ENCODE results near the gene IRAK1BP1. TPM values are rescaled to one million over a fixed set of nuclear protein-coding genes. Genes with fewer than 3 reads are reported as not detected.

IRAK1BP1 gene
- total RNA-seq, 1 donor from 2014 or later: 3.4 TPM

DNA sequence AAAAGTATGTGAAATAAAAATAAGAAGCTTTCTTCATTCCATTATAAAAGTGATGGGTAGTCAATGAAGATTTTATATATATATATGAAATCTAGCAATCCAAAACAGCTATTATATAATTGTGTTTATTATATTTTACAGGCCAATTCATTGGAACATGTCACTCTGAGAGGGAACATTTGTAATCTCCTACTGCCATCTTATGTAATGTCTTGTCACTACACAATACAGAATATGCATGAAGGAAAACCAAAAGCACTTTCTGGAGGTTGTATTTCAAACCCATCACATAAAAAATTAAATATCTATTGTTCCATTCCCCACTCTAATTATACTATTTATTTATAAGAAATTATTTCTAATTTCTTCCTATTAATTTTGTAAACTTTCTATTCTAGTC is 31.5 kb upstream of the IRAK1BP1 start:
- Histone ChIP-seq H3K27ac (ENCODE audit: low read depth, low read length) (no peak overlapping the region), H4K20me1 (ENCODE audit: insufficient read depth, low read length) (no peaks in the 10 kb centered on the region), H2AFZ (ENCODE audit: low read depth, low read length) (no peak overlapping the region), H3K36me3 (ENCODE audit: insufficient read depth, low read length) (no peaks in the 10 kb centered on the region), H3K79me2 (ENCODE audit: insufficient read depth, low read length) (no peaks in the 10 kb centered on the region), H3K4me1 (ENCODE audit: insufficient read depth, low read length) (no peaks in the 10 kb centered on the region), H3K4me2 (ENCODE audit: low read length) (no peak overlapping the region), H3K9ac (ENCODE audit: low read length) (no peak overlapping the region), H3K4me3 (ENCODE audit: insufficient read depth, low read depth, low read length) (no peak overlapping the region), H3K9me3 (ENCODE audit: insufficient read depth, low read depth, low read length) (no peaks in the 10 kb centered on the region), H3K27me3 (ENCODE audit: insufficient read depth, low read length) (no peaks in the 10 kb centered on the region)
- no peak for DNase-seq (ENCODE audit: low read depth)
- FAIRE-seq: no peak
- H3K27me3 Mint-ChIP-seq (ENCODE audit: low read depth, unreplicated experiment): no peaks in the 10 kb centered on the region
- H3K4me3 Mint-ChIP-seq (ENCODE audit: unreplicated experiment): no peak overlapping the region
- TF ChIP-seq, protein P1, sequence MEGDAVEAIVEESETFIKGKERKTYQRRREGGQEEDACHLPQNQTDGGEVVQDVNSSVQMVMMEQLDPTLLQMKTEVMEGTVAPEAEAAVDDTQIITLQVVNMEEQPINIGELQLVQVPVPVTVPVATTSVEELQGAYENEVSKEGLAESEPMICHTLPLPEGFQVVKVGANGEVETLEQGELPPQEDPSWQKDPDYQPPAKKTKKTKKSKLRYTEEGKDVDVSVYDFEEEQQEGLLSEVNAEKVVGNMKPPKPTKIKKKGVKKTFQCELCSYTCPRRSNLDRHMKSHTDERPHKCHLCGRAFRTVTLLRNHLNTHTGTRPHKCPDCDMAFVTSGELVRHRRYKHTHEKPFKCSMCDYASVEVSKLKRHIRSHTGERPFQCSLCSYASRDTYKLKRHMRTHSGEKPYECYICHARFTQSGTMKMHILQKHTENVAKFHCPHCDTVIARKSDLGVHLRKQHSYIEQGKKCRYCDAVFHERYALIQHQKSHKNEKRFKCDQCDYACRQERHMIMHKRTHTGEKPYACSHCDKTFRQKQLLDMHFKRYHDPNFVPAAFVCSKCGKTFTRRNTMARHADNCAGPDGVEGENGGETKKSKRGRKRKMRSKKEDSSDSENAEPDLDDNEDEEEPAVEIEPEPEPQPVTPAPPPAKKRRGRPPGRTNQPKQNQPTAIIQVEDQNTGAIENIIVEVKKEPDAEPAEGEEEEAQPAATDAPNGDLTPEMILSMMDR (IDR thresholded peaks at IDR 0.05; ENCODE audit: insufficient read depth, low read depth, low read length): peak; percentile 18
- no peak for TF ChIP-seq EZH2 (IDR thresholded peaks at IDR 0.05; ENCODE audit: insufficient read depth, low read length)
- no peak overlapping the region for H3K27ac Mint-ChIP-seq (ENCODE audit: unreplicated experiment)
- peaks cover 18% of the 10 kb centered on the region for H3K4me1 Mint-ChIP-seq (ENCODE audit: low read depth, unreplicated experiment)
- H3K36me3 Mint-ChIP-seq (ENCODE audit: low read depth, unreplicated experiment): no peaks in the 10 kb centered on the region
- H3K9me3 Mint-ChIP-seq (ENCODE audit: unreplicated experiment): no peaks in the 10 kb centered on the region

DNA sequence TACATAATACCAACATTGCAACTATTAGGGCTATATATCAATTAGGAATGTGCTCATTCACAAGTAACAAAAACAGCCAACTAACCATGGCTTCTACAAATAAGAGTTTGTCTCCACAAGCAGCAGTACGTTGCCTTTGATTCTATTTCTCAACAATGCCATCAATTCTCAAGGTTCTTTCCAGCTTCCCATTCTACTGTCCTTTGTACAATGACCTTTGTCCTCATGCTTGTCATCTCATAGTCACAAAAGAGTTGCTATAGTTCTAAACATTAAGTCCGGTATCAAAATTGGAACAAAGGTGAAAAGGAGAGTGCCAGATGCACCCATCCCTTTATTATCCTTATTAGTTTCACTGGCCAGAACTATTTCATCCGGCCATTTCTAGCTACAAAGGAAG is 30.8 kb upstream of the IRAK1BP1 start:
- Histone ChIP-seq H3K27ac (ENCODE audit: low read depth, low read length) (no peak overlapping the region), H3K4me3 (ENCODE audit: insufficient read depth, low read depth, low read length) (no peak overlapping the region), H3K9me3 (ENCODE audit: insufficient read depth, low read depth, low read length) (no peaks in the 10 kb centered on the region), H3K4me2 (ENCODE audit: low read length) (no peak overlapping the region), H3K79me2 (ENCODE audit: insufficient read depth, low read length) (no peaks in the 10 kb centered on the region), H3K36me3 (ENCODE audit: insufficient read depth, low read length) (no peaks in the 10 kb centered on the region), H3K9ac (ENCODE audit: low read length) (no peak overlapping the region), H3K4me1 (ENCODE audit: insufficient read depth, low read length) (no peaks in the 10 kb centered on the region), H2AFZ (ENCODE audit: low read depth, low read length) (no peak overlapping the region), H3K27me3 (ENCODE audit: insufficient read depth, low read length) (no peaks in the 10 kb centered on the region), H4K20me1 (ENCODE audit: insufficient read depth, low read length) (no peaks in the 10 kb centered on the region)
- no peak overlapping the region for H3K4me3 Mint-ChIP-seq (ENCODE audit: unreplicated experiment)
- no peak overlapping the region for H3K27ac Mint-ChIP-seq (ENCODE audit: unreplicated experiment)
- FAIRE-seq (no peak), DNase-seq (ENCODE audit: low read depth) (no peak)
- H3K4me1 Mint-ChIP-seq (ENCODE audit: low read depth, unreplicated experiment): peaks cover 14% of the 10 kb centered on the region
- H3K27me3 Mint-ChIP-seq (ENCODE audit: low read depth, unreplicated experiment): no peaks in the 10 kb centered on the region
- TF ChIP-seq, protein P1 (IDR thresholded peaks at IDR 0.05; ENCODE audit: insufficient read depth, low read depth, low read length): no peak
- TF ChIP-seq EZH2 (IDR thresholded peaks at IDR 0.05; ENCODE audit: insufficient read depth, low read length): no peak
- no peaks in the 10 kb centered on the region for H3K9me3 Mint-ChIP-seq (ENCODE audit: unreplicated experiment)
- H3K36me3 Mint-ChIP-seq (ENCODE audit: low read depth, unreplicated experiment): no peaks in the 10 kb centered on the region

DNA sequence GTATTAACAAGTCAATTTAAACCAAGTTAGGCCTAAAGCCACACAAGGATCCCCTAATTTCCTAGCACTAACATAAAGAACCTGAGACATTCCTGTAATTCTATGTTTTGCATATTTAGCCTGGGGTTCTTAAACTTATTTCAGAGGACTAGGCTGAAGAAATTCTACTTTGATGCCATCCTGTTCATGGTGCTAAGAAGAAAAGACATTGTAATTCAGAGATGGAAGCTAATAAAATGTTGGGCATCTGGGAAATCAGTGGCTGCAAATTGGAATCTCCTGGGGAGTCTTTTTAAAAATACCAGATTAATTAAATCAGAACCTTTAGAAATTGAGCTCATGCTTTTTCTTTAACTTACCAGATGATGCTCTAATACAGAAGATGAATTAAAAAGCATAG is 26.2 kb upstream of the IRAK1BP1 start:
- Histone ChIP-seq H3K79me2 (ENCODE audit: insufficient read depth, low read length) (no peaks in the 10 kb centered on the region), H3K4me3 (ENCODE audit: insufficient read depth, low read depth, low read length) (no peak overlapping the region), H3K9ac (ENCODE audit: low read length) (no peak overlapping the region), H3K9me3 (ENCODE audit: insufficient read depth, low read depth, low read length) (no peaks in the 10 kb centered on the region), H2AFZ (ENCODE audit: low read depth, low read length) (no peak overlapping the region), H4K20me1 (ENCODE audit: insufficient read depth, low read length) (no peaks in the 10 kb centered on the region), H3K36me3 (ENCODE audit: insufficient read depth, low read length) (no peaks in the 10 kb centered on the region), H3K4me2 (ENCODE audit: low read length) (no peak overlapping the region), H3K27me3 (ENCODE audit: insufficient read depth, low read length) (no peaks in the 10 kb centered on the region), H3K4me1 (ENCODE audit: insufficient read depth, low read length) (no peaks in the 10 kb centered on the region), H3K27ac (ENCODE audit: low read depth, low read length) (no peak overlapping the region)
- Mint-ChIP-seq H3K27me3 (ENCODE audit: low read depth, unreplicated experiment) (no peaks in the 10 kb centered on the region), H3K9me3 (ENCODE audit: unreplicated experiment) (no peaks in the 10 kb centered on the region), H3K27ac (ENCODE audit: unreplicated experiment) (no peak overlapping the region), H3K4me3 (ENCODE audit: unreplicated experiment) (no peak overlapping the region), H3K36me3 (ENCODE audit: low read depth, unreplicated experiment) (no peaks in the 10 kb centered on the region), H3K4me1 (ENCODE audit: low read depth, unreplicated experiment) (peaks cover 2% of the 10 kb centered on the region)
- no peak for FAIRE-seq
- DNase-seq (ENCODE audit: low read depth): no peak
- no peak for TF ChIP-seq EZH2 (IDR thresholded peaks at IDR 0.05; ENCODE audit: insufficient read depth, low read length)
- TF ChIP-seq, protein P1 (IDR thresholded peaks at IDR 0.05; ENCODE audit: insufficient read depth, low read depth, low read length): no peak

Data from astrocyte (in vitro differentiated cells and primary cell).